ENCODE data around the gene BRINP3.
"Not testable (repeated sequence)": the region's sequence is repeated elsewhere in the genome, so short reads cannot be mapped to it uniquely, and the experiment has no call there.

BRINP3 gene

DNA sequence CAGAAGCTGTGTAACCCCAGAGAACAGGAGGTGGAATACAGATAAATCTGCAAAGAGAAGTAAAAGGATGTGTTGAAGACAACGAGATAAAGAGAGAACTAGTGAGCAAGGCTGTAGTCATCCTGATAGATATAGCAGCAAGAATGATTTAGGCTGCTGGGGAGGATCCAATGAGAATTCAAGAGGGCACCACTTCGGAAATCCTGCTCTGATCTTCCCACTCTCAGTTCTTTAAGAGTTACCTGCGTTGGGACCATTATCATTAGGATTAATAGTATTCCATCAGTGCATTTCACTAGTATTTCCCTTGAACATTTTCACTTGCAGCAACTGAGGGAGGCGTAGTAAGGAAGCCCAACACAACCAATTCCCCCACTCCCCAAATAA is at the start of gene BRINP3:
Gene BRINP3 (minus strand): TSS at position 103 of the 387 bp plus-strand sequence.
- H3K4me3 ChIP-seq (ENCODE audit: low read depth, low read length), result no peak within 1 kb of the TSS
- TF ChIP-seq, protein P1, sequence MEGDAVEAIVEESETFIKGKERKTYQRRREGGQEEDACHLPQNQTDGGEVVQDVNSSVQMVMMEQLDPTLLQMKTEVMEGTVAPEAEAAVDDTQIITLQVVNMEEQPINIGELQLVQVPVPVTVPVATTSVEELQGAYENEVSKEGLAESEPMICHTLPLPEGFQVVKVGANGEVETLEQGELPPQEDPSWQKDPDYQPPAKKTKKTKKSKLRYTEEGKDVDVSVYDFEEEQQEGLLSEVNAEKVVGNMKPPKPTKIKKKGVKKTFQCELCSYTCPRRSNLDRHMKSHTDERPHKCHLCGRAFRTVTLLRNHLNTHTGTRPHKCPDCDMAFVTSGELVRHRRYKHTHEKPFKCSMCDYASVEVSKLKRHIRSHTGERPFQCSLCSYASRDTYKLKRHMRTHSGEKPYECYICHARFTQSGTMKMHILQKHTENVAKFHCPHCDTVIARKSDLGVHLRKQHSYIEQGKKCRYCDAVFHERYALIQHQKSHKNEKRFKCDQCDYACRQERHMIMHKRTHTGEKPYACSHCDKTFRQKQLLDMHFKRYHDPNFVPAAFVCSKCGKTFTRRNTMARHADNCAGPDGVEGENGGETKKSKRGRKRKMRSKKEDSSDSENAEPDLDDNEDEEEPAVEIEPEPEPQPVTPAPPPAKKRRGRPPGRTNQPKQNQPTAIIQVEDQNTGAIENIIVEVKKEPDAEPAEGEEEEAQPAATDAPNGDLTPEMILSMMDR (IDR thresholded peaks at IDR 0.05; ENCODE audit: borderline replicate concordance, insufficient read depth, low read depth, low read length), result no peak

DNA sequence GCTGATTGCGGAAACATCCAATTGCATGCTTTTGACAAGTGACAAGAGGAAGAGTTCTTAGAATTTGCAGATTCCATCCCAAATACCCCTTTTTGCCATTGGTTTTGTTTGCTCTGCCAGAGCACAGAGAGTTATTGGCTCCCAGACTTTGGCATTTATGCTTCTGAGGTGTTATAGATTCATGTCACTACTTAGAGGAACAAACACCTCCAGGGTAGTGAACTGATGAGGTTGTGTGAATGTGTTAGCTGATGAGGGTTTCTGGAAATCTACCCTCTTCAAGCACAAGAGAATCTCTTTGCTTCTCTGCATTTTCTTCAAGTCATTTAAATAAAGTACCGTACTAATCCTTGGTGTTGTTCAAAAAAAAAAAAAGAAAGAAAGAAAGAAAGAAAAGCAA is 33.9 kb upstream of the BRINP3 start:
- TF ChIP-seq, protein P1 (IDR thresholded peaks at IDR 0.05; ENCODE audit: borderline replicate concordance, insufficient read depth, low read depth, low read length), result no peak
- H3K4me3 ChIP-seq (ENCODE audit: low read depth, low read length), result no peak overlapping the region

DNA sequence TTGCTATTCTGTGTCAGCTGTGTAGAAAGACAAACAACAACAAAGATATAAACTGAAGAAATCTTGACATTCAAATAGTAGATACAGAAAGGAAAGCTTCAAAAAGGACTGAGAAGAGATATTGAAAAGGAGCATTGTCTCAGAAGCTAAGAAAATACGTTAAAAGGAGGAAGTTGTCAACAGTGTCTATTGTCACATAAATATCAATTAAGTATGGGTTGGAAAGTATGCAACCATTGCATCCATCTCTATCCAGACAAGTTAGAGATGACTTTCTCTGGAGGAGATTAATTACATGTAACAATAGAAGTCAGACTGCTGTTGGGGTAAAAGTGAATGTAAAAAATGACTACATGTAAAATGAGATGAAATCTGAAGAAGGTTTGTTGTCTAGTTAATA is 29.7 kb upstream of the BRINP3 start:
- H3K4me3 ChIP-seq (ENCODE audit: low read depth, low read length), result no peak overlapping the region
- TF ChIP-seq, protein P1 (IDR thresholded peaks at IDR 0.05; ENCODE audit: borderline replicate concordance, insufficient read depth, low read depth, low read length), result no peak

DNA sequence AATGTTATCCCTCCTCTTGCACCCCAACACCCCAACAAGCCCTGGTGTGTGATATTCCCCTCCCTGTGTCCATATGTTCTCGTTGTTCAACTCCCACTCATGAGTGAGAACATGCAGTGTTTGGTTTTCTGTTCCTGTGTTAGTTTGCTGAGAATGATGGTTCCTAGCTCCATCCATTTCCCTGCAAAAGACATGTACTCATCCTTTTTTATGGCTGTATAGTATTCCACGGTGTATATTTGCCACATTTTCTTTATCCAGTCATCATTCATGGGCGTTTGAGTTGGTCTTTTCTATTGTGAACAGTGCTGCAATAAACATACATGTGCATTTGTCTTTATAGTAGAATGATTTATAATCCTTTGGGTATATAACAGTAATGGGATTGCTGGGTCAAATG is 26.9 kb upstream of the BRINP3 start:
- not testable (repeated sequence) for H3K4me3 ChIP-seq (ENCODE audit: low read depth, low read length)

DNA sequence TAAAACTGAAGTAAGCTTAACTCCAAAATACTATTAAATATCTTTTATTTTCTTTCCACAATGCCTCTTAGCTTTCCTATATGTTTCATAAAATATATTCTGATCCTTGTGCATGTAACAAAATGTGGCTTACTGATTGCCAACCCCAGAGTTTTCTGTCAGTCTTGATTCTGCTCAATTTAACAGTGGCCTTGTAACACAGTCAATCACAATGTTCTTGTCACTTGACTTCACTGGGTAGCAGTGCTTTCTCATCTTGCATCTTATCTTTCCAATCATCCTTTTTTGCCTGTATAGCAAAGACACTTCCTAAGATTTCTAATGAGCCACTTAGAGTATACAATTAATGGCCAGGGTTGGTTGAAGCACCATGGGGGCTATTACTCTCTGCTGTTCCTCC is 19.9 kb upstream of the BRINP3 start:
- no peak overlapping the region for H3K4me3 ChIP-seq (ENCODE audit: low read depth, low read length)

DNA sequence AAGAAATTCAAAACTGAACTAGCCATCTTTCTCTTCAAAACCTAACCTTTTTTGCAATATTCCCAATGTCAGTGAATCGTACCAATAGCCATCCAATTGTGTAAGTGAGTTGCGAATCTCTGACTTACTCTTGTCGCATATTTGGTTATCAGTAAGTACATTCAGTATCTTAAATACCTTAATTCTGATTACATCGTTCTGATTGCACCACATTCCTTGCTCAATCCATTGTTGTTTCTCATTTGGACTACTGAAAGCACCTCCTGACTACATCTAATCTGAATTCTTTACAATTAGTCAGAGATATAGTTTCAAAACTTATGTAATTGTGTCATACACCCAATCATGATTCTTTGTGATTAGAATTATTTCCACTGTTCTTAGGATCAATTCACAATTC is 16.8 kb upstream of the BRINP3 start:
- no peak overlapping the region for H3K4me3 ChIP-seq (ENCODE audit: low read depth, low read length)
- TF ChIP-seq, protein P1 (IDR thresholded peaks at IDR 0.05; ENCODE audit: borderline replicate concordance, insufficient read depth, low read depth, low read length), result no peak

More for the DNA sequence above, 19.9 kb upstream of the BRINP3 start:
- TF ChIP-seq, protein P1 (IDR thresholded peaks at IDR 0.05; ENCODE audit: borderline replicate concordance, insufficient read depth, low read depth, low read length), result no peak

DNA sequence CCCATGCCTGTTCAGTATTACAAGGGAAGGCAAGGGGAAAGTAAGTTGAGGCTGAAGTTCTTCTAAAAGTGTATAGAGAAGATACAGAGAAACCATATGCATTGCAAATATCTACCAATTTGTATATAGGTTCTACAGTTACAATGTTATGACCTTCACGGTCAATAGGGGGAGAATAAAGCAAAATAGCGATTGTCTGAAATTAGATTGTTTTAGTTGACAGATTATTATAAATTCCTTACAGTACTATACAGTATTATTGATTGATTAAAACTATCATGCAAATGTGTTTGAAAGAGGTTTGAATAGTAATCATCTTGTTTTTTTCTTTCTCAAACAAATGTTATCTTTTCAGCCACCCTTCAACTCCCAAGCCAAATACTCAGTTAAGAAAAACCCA is 13.7 kb upstream of the BRINP3 start:
- no peak overlapping the region for H3K4me3 ChIP-seq (ENCODE audit: low read depth, low read length)
- TF ChIP-seq, protein P1 (IDR thresholded peaks at IDR 0.05; ENCODE audit: borderline replicate concordance, insufficient read depth, low read depth, low read length), result no peak

DNA sequence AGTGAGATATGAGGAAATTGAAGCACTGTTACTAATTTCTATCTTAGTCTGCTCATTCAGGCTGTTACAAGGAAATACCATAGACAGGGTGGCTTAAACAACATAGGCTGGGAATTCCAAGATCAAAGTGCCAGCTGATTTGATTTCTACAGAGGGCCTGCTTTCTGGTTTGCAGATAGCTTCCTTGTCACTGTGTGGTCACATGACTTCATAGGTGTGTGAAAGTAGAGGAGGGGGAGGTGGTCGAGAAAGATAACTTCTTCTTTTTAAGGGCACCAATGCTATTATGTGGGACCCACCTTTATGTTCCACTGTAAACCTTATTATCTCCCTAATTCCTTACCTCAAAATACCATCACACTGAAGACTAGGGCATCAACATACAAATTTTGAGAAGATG is 6.4 kb upstream of the BRINP3 start:
- TF ChIP-seq, protein P1 (IDR thresholded peaks at IDR 0.05; ENCODE audit: borderline replicate concordance, insufficient read depth, low read depth, low read length), result no peak
- no peak overlapping the region for H3K4me3 ChIP-seq (ENCODE audit: low read depth, low read length)
